GM18870 (cell line): Measurements from ENCODE around the gene DENND1A.
A peak's percentile ranks its signal among the peaks of the same experiment; 100 is the strongest.

Experiments used
- ATAC-seq: cut with Tn5 transposase; IDR thresholded peaks from one replicate; pipeline ENCODE4 v1.9.1; 2021; ENCODE audit warnings: moderate library complexity; ENCODE audit not compliant: unreplicated experiment

Gene DENND1A

GRCh38 chr9:123865226-123866000, 64.5 kb downstream of the DENND1A start:
- no peak for ATAC-seq

GRCh38 chr9:123864251-123864650, 65.7 kb downstream of the DENND1A start:
- ATAC-seq, result no peak

GRCh38 chr9:123863164-123863855, 66.6 kb downstream of the DENND1A start:
- ATAC-seq, result no peak

- ATAC-seq, result no peak
These were observed 68.2 kb downstream of the DENND1A start for GRCh38 chr9:123861756-123862120.

GRCh38 chr9:123861086-123861755, 68.7 kb downstream of the DENND1A start:
- ATAC-seq, result no peak

GRCh38 chr9:123860603-123861002, 69.3 kb downstream of the DENND1A start:
- no peak for ATAC-seq

GRCh38 chr9:123852403-123852802, 77.5 kb downstream of the DENND1A start:
- no peak for ATAC-seq

- ATAC-seq, result no peak
These were observed 78.1 kb downstream of the DENND1A start for GRCh38 chr9:123851851-123852250.

- ATAC-seq, result no peak
These were observed 81.4 kb downstream of the DENND1A start for GRCh38 chr9:123848447-123849085.

- no peak for ATAC-seq
These were observed 83.0 kb downstream of the DENND1A start for GRCh38 chr9:123846966-123847365.

GRCh38 chr9:123843703-123844102, 86.2 kb downstream of the DENND1A start:
- ATAC-seq, result no peak

- no peak for ATAC-seq
These were observed 94.1 kb downstream of the DENND1A start for GRCh38 chr9:123835821-123836220.

- ATAC-seq, result peak; percentile 53
These were observed 94.9 kb downstream of the DENND1A start for GRCh38 chr9:123834889-123835562.

GRCh38 chr9:123834218-123834888, 95.6 kb downstream of the DENND1A start:
- no peak for ATAC-seq

GRCh38 chr9:123832858-123833650, 96.9 kb downstream of the DENND1A start:
- no peak for ATAC-seq

- no peak for ATAC-seq
These were observed 97.8 kb downstream of the DENND1A start for GRCh38 chr9:123832176-123832575.

GRCh38 chr9:123828449-123828848, 101.5 kb downstream of the DENND1A start:
- ATAC-seq, result no peak

- ATAC-seq, result no peak
These were observed 104.4 kb downstream of the DENND1A start for GRCh38 chr9:123825342-123826060.
